DMS79 treated with DMSO at 0.1 percent for 48 hours (cell line): ENCODE measurements around the gene KCNK7.
"Not testable (repeated sequence)": the region's sequence is repeated elsewhere in the genome, so short reads cannot be mapped to it uniquely, and the experiment has no call there.

Source experiments
- DNase-seq: peaks from one replicate; lab custom pipeline; 2025; lab: John Stamatoyannopoulos, UW

The KCNK7 gene

GRCh38 chr11:65572356-65573051 lies 23.1 kb downstream of the KCNK7 start, which contains the start of gene FAM89B:
Gene FAM89B (plus strand): TSS chr11:65572538. CDS start chr11:65572670, 132 bp downstream.
- DNase-seq, result peak; percentile 80

DNA sequence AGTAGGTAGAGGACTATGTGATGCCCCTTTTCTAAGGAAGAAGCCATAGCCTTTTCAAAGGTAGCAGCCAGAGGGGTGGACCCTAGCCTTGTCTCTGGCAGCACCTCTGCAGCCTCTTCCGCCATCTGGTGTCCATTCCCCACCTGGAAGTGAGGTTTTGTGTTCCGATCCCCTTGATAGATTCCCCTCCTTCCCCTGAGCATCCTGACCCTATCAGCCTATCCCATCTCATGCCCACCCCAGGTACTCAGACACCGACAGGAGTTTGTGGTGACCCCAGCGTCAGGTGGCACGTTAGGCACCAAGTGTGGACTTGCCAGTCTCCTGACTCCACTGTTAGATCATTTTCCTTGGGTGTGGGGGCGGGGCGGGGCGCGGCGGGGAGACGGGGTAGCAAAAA lies 23.7 kb downstream of the KCNK7 start:
- peak; percentile 43 for DNase-seq

- no peak for DNase-seq
Observed at GRCh38 chr11:65571420-65571819, 24.2 kb downstream of the KCNK7 start.

DNA sequence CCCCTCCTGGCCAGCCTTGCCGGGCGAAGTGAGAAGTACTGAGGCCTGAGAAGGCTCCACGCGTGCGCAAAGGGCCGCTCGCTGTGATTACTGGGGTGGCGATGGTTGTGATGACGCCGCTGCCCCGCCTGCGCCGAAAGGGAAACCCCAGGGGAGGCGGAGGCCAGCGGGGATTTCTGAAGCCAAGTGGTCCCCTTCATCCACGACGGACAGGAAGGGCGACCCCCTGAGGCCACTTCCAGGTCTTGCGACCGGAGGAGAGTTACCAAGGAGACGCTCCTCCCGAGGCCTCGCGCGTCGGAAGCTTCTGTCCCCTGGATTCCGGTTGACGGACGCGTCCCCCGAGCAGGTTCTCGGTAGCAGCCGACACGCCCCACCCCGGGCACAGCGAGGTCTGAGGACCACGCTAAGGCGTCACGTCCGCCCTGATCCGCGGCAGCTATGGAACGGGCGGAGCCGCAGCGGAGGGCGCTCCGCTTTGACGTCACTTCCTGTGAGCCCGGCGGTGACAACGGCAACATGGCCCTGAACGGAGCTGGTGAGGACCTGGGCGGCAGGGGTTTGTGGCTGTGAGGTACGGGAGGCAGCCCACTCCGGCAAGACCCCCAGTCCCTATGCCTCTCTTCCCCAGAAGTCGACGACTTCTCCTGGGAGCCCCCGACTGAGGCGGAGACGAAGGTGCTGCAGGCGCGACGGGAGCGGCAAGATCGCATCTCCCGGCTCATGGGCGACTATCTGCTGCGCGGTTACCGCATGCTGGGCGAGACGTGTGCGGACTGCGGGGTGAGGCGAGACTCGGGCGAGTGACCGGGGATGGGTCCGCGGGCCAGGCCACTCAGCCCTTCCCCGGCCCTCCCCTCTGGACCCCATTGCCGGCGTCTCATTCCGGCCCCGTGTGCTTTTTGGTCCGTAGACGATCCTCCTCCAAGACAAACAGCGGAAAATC lies 25.4 kb downstream of the KCNK7 start, which contains the start of gene ZNRD2:
ZNRD2 (plus strand) TSS at position 505 of the 946 bp plus-strand sequence; CDS start at position 520, 15 bp downstream.
- DNase-seq, result peak; percentile 91

- no peak for DNase-seq
Observed at GRCh38 chr11:65569164-65569972, 26.2 kb downstream of the KCNK7 start.

DNA sequence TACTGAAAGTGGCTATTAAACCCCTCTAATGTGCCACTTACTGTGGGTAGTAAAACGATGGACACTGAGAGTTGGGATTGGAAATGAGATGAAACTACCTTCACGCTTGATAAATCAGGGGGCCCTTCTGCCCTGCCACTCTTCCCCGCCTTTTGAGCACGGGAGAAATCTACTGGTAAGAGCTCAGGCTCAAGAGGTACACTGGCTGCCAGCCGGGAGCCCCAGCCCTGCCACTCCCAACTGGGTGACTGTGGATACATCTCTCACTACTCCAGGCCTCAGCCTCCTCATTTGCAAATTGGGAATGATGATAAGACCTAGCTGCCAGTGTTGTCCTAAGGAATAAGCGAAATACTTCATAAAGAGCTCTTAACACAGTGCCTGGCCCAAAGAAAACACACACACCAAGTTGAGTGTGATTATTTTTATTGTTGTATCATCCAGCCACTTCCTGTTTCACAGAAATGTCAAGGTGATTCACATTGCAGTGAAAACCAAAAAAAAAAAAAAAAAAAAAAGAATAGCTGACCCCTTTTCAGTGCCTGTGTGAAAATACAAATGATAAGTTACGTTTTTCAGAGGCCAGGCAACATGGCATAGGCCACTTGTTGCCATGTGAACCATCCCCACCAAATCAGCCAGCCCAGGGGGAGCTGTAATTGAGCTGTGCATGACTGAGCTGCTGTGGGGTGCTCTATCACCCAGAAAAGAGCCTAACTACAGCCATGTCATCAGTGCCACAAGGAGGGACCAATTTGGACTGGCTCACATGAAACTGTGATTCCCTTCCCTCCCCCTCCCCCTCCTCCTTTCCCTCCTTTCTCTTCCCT lies 29.8 kb downstream of the KCNK7 start:
- peak; percentile 96 for DNase-seq

DNA sequence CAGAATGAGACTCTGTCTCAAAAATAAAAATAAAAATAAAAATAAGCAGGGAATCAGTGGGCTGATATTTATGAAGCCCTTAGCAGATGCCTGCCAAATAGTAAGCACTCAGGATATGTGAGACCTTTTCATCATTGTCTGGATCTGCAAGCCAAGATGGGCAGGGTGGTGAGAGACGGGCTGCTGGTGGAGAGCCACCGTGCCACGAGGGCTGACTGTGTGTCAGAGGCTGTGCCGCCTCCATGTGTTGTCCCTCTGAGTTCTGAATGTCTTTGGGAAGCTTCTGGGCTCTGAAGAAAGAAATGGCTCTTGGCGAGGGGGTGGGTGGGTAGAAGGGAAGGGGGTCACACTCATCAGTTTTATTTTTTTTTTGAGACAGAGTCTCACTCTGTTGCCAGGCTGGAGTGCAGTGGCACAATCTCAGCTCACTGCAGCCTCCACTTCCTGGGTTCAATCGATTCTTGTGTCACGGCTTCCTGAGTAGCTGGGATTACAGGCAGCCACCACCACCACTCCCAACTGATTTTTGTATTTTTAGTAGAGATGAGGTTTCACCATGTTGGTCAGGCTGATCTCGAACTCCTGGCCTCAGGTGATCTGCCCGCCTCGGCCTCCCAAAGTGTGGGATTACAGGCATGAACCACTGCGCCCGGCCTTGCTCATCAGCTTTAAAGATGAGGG lies 30.6 kb downstream of the KCNK7 start:
- not testable (repeated sequence) for DNase-seq

DNA sequence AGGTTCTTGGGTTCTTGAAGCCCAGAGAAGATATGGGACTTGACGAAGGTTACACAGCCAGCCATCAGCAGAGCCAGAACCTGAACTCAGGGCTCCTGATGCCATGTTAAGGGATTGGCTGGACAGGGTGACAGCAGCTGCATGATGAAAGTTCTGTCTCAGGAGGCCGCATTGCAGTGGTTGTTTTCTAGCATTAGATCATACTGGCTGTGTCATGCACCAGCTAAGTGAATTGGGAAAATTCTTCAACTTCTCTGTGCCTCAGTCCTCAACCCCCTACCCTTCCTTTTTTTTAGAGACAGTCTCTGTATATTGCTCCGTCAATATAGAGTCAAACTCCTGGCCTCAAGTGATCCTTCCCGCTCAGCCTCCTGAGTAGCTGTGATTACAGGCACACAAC lies 32.0 kb downstream of the KCNK7 start:
- DNase-seq, result no peak

- DNase-seq, result no peak
Observed at GRCh38 chr11:65562788-65563187, 32.8 kb downstream of the KCNK7 start.

DNA sequence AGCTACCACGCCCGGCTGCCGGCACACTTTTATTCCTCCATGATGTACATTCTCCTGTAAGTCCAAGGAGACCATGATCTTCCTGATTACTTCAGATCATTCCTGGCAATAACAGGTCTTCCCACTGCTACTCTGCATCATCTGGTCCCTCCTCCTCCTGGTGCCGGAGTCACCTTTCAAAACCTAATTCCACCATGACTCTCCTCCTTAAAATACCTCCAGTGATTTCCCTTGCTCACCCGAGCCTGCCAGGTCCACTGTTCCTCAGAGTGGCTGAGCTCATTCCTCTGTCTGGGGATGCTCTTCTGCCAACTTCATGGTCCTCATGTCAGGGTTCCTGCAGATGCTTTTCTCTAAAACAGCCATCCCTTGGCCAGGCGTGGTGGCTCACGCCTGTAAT lies 33.6 kb downstream of the KCNK7 start:
- DNase-seq, result no peak

- DNase-seq, result peak; percentile 30
Observed at GRCh38 chr11:65560555-65561418, 34.8 kb downstream of the KCNK7 start.

GRCh38 chr11:65559951-65560537 lies 35.6 kb downstream of the KCNK7 start:
- DNase-seq, result peak; percentile 86

GRCh38 chr11:65559535-65559934 lies 36.1 kb downstream of the KCNK7 start:
- DNase-seq, result no peak

DNA sequence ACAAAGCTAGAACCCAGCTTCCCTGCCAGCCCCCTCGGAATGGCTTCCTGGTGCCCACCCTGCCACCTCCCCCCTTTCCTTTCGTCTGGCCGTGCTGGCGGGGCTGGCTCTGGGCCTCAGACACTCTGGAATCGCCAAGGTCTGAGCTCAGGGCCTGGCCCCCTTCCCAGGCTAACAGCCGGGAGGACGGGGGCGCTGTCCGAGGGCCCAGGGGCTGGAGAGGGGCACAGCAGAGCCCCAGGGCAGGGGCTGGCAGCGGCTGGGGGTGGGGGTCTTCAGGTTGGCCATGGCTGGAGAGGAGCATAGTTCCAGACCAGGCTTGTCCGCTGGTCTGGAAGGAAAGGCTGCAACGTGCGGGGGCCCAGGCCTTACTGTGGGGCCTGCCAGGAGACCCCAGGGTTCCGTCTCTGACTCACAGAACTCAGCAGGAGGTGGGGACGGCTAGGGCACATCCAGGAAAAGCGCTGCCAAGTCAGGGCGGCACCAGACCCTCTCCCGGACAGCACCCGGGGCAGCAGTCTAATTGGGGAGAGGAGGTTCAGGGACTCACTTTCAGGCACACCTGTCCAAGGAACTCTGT lies 36.6 kb downstream of the KCNK7 start:
- peak; percentile 22 for DNase-seq

- DNase-seq, result peak; percentile 45
Observed at GRCh38 chr11:65558002-65558929, 37.3 kb downstream of the KCNK7 start, which contains the start of gene LTBP3. Gene LTBP3 (minus strand): TSS chr11:65558359. CDS start chr11:65557959, 400 bp downstream.

DNA sequence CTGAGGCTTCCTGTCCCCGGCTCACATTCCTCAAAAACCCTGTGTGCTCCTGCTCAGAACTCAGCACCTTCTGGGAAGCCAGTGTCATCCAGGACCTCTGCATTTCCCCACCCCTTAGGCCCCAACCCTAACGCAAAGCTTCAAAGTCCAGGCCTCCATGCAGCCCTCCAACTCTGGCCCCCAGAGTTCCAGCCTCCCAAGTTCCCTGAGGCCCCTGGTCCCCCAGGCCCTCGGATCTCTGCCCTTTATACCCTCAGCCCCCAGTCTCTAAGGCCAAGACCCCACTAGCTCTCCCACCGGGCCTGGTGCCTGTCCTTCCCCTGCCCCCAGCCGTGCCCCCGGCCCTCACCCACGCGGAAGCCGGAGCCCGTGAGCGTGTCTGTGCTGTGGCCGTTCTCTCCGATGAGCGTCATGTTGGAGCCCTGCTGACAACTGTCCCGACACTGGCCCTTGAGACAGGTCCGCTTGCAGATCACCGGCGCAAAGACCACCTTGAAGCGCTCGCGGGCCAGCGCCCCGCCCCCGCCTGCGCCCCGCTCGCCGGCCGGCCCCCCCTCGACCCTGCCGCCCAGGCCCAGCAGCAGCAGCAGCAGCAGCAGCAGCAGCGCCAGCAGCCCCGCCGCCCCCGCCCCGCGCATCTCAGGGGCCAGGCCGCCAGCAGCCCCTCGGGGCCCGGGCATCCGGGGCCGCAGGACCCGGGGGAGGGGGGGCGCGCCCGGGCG lies 38.2 kb downstream of the KCNK7 start:
- DNase-seq, result no peak
